Ovary (tissue), 3 donors: ENCODE results near the gene BEND6.

Experiments used
- CTCF ChIP-seq, 3 donors: fragments of 450-650 bp in 2 of 3; fragments of 200-600 bp in 1 of 3; IDR thresholded peaks; one replicate each; pipeline versions ENCODE4 v1.5.1 to v1.8.0; 2016 to 2022; ENCODE audit warnings: antibody characterized with exemption in 3 of 3, mild to moderate bottlenecking in 1 of 3
- EP300 ChIP-seq: sonication (generic); formaldehyde crosslinking; IDR thresholded peaks from one replicate; pipeline ENCODE4 v1.6.1; 2017; ENCODE audit warnings: antibody characterized with exemption
- POLR2A ChIP-seq: fragments of 450-650 bp; IDR thresholded peaks from one replicate; pipeline ENCODE4 v1.6.1; 2017; ENCODE audit warnings: antibody characterized with exemption, mild to moderate bottlenecking, moderate library complexity
- donor health status: DM: no; HTN: no; CAD: no.

- TF ChIP-seq CTCF (IDR thresholded peaks at IDR 0.05), result no peak
- no peak for TF ChIP-seq POLR2A
- no peak for TF ChIP-seq EP300
These were observed 4.9 kb upstream of the BEND6 start for GRCh38 chr6:56949925-56950495.
